ENCODE measurements around the gene CCN5. TPM values are rescaled to one million over a fixed set of nuclear protein-coding genes. Genes with fewer than 3 reads are reported as not detected.

CCN5 gene
- total RNA-seq, 1 experiment from 2014 or later, result 0.20 TPM

- H2AFZ ChIP-seq, result no peak overlapping the region
- H3K27me3 ChIP-seq (ENCODE audit: insufficient read depth, low read depth), result peaks cover 59% of the 10 kb centered on the region
- no peaks in the 10 kb centered on the region for H4K20me1 ChIP-seq (ENCODE audit: insufficient read depth)
- no peaks in the 10 kb centered on the region for H3K36me3 ChIP-seq (ENCODE audit: low read depth)
- no peak overlapping the region for H3K4me2 ChIP-seq
- BruUV-seq (replicated peaks), result no TSS peak
- no peak overlapping the region for H3K4me3 ChIP-seq
- ChIA-PET POLR2A (ENCODE audit: unreplicated experiment) (no interaction called here), CTCF (interaction anchor here (0.5 kb wide), 1 partner anchor 142 kb away, joined by 8 read pairs; no protein-coding TSS in a partner anchor)
- no peak overlapping the region for H3K27ac ChIP-seq
- DNase-seq, result no peak
- no peaks in the 10 kb centered on the region for H3K9me2 ChIP-seq (ENCODE audit: insufficient read depth)
- intact Hi-C loops (cut with micrococcal nuclease; ENCODE audit: unreplicated experiment), result no loop called here
- H3K9me3 ChIP-seq (ENCODE audit: insufficient read depth, low read depth), result no peaks in the 10 kb centered on the region
- H3K4me1 ChIP-seq (replicated peaks; ENCODE audit: insufficient read depth), result peaks cover 5% of the 10 kb centered on the region
- TF ChIP-seq EZH2 (IDR thresholded peaks at IDR 0.05; ENCODE audit: low read depth) (no peak), CTCF (conservative IDR thresholded peaks at IDR 0.05) (no peak)
- H3K79me2 ChIP-seq (ENCODE audit: low read depth), result no peaks in the 10 kb centered on the region
- peaks cover 8% of the 10 kb centered on the region; the same call in 1 of the 2 replicates for H3F3A ChIP-seq (ENCODE audit: insufficient read depth, low read depth)
These were observed 37.1 kb downstream of the CCN5 start for GRCh38 chr20:44752099-44752931.

- intact Hi-C loops (cut with micrococcal nuclease; ENCODE audit: unreplicated experiment), result no loop called here
- H3K27ac ChIP-seq, result no peak overlapping the region
- ChIA-PET POLR2A (ENCODE audit: unreplicated experiment) (no interaction called here), CTCF (interaction anchor here (0.6 kb wide), 1 partner anchor 359 kb away, joined by 3 read pairs; no protein-coding TSS in a partner anchor)
- no peaks in the 10 kb centered on the region for H3K79me2 ChIP-seq (ENCODE audit: low read depth)
- no peaks in the 10 kb centered on the region for H3K4me1 ChIP-seq (replicated peaks; ENCODE audit: insufficient read depth)
- no peaks in the 10 kb centered on the region for H3K9me3 ChIP-seq (ENCODE audit: insufficient read depth, low read depth)
- no peak overlapping the region for H2AFZ ChIP-seq
- H3K4me3 ChIP-seq, result no peak overlapping the region
- BruUV-seq (replicated peaks), result no TSS peak
- H3K9me2 ChIP-seq (ENCODE audit: insufficient read depth), result no peaks in the 10 kb centered on the region
- no peaks in the 10 kb centered on the region for H3F3A ChIP-seq (ENCODE audit: insufficient read depth, low read depth)
- no peaks in the 10 kb centered on the region for H4K20me1 ChIP-seq (ENCODE audit: insufficient read depth)
- H3K36me3 ChIP-seq (ENCODE audit: low read depth), result no peaks in the 10 kb centered on the region
- no peak overlapping the region for H3K4me2 ChIP-seq
- no peak for DNase-seq
- peaks cover 81% of the 10 kb centered on the region for H3K27me3 ChIP-seq (ENCODE audit: insufficient read depth, low read depth)
- TF ChIP-seq CTCF (conservative IDR thresholded peaks at IDR 0.05), result no peak
- TF ChIP-seq EZH2 (IDR thresholded peaks at IDR 0.05; ENCODE audit: low read depth), result no peak
These were observed 39.4 kb downstream of the CCN5 start for GRCh38 chr20:44754554-44754953.

- no peak overlapping the region for H3K27ac ChIP-seq
- H3K79me2 ChIP-seq (ENCODE audit: low read depth), result no peaks in the 10 kb centered on the region
- H3K4me2 ChIP-seq, result no peak overlapping the region
- H3K9me3 ChIP-seq (ENCODE audit: insufficient read depth, low read depth), result no peaks in the 10 kb centered on the region
- TF ChIP-seq EZH2 (IDR thresholded peaks at IDR 0.05; ENCODE audit: low read depth) (no peak), CTCF (conservative IDR thresholded peaks at IDR 0.05) (no peak)
- H4K20me1 ChIP-seq (ENCODE audit: insufficient read depth), result no peaks in the 10 kb centered on the region
- H3K4me1 ChIP-seq (replicated peaks; ENCODE audit: insufficient read depth), result no peaks in the 10 kb centered on the region
- H3F3A ChIP-seq (ENCODE audit: insufficient read depth, low read depth), result no peaks in the 10 kb centered on the region
- H3K4me3 ChIP-seq, result no peak overlapping the region
- H3K27me3 ChIP-seq (ENCODE audit: insufficient read depth, low read depth), result peaks cover 94% of the 10 kb centered on the region
- BruUV-seq (replicated peaks), result no TSS peak
- no peak for DNase-seq
- H3K9me2 ChIP-seq (ENCODE audit: insufficient read depth), result no peaks in the 10 kb centered on the region
- CTCF ChIA-PET, result no interaction called here
- H3K36me3 ChIP-seq (ENCODE audit: low read depth), result no peaks in the 10 kb centered on the region
- intact Hi-C loops (cut with micrococcal nuclease; ENCODE audit: unreplicated experiment), result no loop called here
- H2AFZ ChIP-seq, result no peak overlapping the region
- POLR2A ChIA-PET (ENCODE audit: unreplicated experiment), result no interaction called here
These were observed 41.0 kb downstream of the CCN5 start for GRCh38 chr20:44756011-44756688.

Data from PC-9 (cell line).